GM12801 (cell line): ENCODE results near the gene GRHL1.

Source experiments
- CTCF ChIP-seq: IDR thresholded peaks from one replicate; pipeline ENCODE4 v1.5.1; 2011; ENCODE audit warnings: control low read depth; ENCODE audit not compliant: insufficient read length; ENCODE audit errors: extremely low read depth

Gene GRHL1

GRCh38 chr2:9941996-9942390, 9.5 kb upstream of the GRHL1 start:
- no peak for TF ChIP-seq CTCF

- TF ChIP-seq CTCF: no peak
Measured at GRCh38 chr2:9944330-9944758, 7.1 kb upstream of the GRHL1 start.

GRCh38 chr2:9945596-9945995, 5.9 kb upstream of the GRHL1 start:
- TF ChIP-seq CTCF: no peak

- no peak for TF ChIP-seq CTCF
Measured at GRCh38 chr2:9946076-9946475, 5.4 kb upstream of the GRHL1 start.

- TF ChIP-seq CTCF: no peak
Measured at GRCh38 chr2:9946818-9947217, 4.7 kb upstream of the GRHL1 start.

GRCh38 chr2:9948721-9949120, 2.8 kb upstream of the GRHL1 start:
- TF ChIP-seq CTCF: no peak

GRCh38 chr2:9949239-9949991, 2.1 kb upstream of the GRHL1 start:
- no peak for TF ChIP-seq CTCF
